ENCODE data around the gene LASP1.
A peak's percentile ranks its signal among the peaks of the same experiment; 100 is the strongest.

Gene LASP1

DNA sequence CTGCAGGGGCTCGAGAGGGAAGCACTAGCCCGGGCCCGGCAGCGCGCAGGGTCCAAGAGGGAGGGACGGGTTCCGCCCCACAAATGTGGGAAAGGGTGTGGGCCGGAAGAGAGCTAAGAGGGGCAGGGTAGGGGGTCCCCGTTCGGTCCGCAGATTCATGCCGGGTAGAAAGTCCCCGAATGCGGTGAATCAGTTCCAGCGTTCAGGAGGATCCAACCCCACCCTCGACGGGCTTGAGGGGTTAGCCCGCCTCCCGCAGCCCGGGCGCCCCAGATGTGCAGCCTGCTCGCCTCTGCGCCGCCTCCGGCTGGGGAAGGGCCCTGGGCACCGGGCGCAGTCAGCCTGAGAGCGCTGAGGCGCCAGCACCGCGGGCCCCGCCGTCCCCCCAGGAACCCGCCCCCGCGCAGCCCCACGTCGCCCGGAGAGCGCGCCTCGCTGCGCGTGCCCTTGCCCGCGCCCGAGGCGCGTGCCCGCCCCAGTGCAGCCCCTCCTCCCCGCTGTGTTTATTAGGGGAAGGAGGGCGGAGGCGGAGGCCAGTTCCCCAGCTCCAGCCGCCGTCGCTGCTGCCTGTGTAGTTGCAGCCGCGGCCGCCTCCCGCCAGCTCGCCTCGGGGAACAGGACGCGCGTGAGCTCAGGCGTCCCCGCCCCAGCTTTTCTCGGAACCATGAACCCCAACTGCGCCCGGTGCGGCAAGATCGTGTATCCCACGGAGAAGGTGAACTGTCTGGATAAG is at the start of gene LASP1:
TSS of gene LASP1 (plus strand) at position 533 of the 733 bp plus-strand sequence. CDS start at position 665, 132 bp downstream.
- H3K27ac ChIP-seq, result peak within 1 kb of the TSS; percentile 93
- TF ChIP-seq CTCF (IDR thresholded peaks at IDR 0.05) (peak; percentile 28; the same call in 1 of the 2 replicates), ZFX (IDR thresholded peaks at IDR 0.05; ENCODE audit: borderline replicate concordance) (no peak)

DNA sequence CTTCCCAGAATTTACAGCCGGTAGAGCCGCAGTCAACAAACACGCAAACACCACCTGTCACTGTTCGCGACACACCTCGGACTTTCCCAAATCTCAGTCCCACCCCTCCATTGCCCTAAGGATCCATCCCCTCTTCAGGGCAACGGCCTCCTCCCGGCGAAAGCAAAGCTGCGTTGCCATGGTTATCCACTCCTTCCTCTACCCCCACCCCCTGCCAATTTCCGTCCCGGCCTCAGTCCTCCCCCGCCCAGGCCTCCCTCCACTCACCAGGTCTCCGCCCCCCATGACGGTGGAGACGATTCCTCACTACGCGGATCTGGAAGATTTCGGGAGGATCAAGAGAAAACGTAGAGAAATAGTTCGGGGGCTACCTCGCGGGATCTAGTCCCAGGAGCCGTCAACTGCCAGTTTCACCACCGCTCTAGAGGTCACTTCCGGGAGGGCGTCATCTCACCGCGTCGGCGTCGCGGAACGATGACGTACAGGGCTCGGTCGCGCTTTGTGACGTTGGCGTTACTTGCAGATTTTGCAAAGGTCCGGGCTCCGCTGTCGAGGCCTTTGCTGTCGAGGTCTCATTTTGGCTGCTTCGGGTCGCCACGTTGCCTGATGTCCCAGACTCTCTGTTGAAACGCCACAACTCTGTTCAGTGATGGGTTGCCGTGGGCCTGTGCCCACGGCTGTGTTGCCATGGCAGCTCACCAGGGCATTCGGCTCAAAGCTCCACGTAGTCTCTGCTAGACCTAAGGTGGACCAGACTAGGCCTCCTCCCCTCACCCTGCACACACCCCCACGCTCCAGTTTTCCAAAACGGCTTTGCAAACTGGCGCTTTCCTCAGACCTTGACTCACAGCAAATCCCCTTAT is 44.7 kb upstream of the LASP1 start, which contains the start of gene CWC25:
TSS of gene CWC25 (minus strand) at position 423 of the 863 bp plus-strand sequence. CDS start at position 285, 138 bp downstream.
- peak within 1 kb of the TSS; percentile 94 for H3K27ac ChIP-seq
- TF ChIP-seq ZFX (IDR thresholded peaks at IDR 0.05; ENCODE audit: borderline replicate concordance), result no peak
- no peak for TF ChIP-seq CTCF (IDR thresholded peaks at IDR 0.05)

DNA sequence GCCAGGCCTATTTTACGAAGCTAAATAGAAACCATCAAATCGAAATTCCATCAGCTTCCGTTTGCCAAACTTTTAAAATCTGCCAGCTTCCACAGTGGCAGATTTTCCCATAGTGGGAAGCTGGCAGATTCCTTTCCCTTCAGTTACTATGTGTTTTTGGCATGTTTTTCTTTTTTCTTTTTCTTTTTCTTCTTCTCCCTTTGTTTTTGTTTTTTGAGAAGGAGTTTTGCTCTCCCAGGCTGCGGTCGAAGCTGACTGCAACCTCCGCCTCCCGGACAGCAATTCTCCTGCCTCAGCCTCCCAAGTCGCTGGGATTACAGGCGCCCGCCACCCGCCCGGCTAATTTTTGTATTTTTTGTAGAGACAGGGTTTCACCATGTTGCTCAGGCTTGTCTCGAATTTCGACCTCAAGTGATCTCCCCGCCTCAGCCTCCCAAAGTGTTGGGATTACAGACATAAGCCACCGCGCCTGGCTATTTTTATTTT is 44.1 kb upstream of the LASP1 start:
- TF ChIP-seq ZFX (IDR thresholded peaks at IDR 0.05; ENCODE audit: borderline replicate concordance), result no peak
- TF ChIP-seq CTCF (IDR thresholded peaks at IDR 0.05), result no peak
- peak overlapping the region; percentile 94 for H3K27ac ChIP-seq

DNA sequence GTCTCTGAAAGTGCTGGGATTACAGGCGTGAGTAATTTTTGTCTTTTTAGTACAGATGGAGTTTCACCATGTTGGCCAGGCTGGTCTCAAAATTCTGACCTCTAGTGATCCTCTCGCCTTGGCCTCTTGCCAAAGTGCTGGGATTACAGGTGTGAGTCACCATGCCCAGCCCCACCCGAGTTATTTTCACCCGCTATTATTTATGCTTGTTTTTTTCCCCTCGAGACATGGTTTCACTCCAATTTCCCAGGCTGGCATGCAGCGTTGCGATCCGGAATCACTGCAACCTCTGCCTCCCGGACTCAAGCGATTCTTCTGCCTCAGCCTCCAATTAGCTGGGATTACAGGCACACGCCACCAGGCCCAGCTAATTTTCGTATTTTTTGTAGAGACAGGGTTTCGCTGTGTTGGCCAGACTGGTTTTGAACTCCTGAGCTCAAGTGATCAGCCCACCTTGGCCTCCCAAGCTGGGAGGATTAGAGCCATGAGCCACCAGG is 25.5 kb upstream of the LASP1 start:
- TF ChIP-seq ZFX (IDR thresholded peaks at IDR 0.05; ENCODE audit: borderline replicate concordance) (no peak), CTCF (IDR thresholded peaks at IDR 0.05) (no peak)
- peak overlapping the region; percentile 66 for H3K27ac ChIP-seq

- no peak for TF ChIP-seq ZFX (IDR thresholded peaks at IDR 0.05; ENCODE audit: borderline replicate concordance)
- no peak for TF ChIP-seq CTCF (IDR thresholded peaks at IDR 0.05)
- peak overlapping the region; percentile 37 for H3K27ac ChIP-seq
Observed at GRCh38 chr17:38848557-38848891, 21.3 kb upstream of the LASP1 start.

DNA sequence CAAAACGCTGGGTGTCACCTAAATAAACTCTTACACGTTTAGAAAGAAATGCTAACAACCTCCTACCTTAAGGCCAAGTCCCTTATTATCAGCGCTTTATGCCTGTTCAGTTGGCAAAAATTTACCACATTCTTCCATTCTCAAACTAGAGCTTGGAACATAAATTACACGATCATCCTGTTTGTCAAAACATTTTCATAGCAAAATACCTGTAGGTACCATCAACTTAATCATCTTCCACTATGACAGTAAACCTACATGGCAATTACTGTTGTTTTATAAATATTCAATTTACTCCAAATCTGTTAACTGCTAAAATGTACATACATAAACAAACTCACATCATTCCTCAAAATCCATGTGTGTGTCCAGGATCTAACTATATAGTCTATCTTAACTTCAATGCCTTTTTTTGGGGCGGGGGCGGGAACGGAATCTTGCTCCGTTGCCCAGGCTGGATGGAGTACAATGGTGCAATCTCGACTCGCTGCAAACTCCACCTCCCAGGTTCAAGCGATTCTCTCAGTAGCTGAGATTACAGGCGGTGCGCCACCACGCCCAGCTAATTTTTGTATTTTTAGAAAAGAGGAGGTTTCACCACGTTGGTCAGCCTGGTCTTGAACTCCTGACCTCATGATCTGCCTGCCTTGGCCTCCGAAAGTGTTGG is 20.8 kb upstream of the LASP1 start:
- no peak for TF ChIP-seq ZFX (IDR thresholded peaks at IDR 0.05; ENCODE audit: borderline replicate concordance)
- TF ChIP-seq CTCF (IDR thresholded peaks at IDR 0.05), result no peak
- peak overlapping the region; percentile 37 for H3K27ac ChIP-seq
